Stomach (tissue), 9 donors: ENCODE results near the gene MED8. TPM values are rescaled to one million over a fixed set of nuclear protein-coding genes. Genes with fewer than 3 reads are reported as not detected.
"Not testable (repeated sequence)": the region's sequence is repeated elsewhere in the genome, so short reads cannot be mapped to it uniquely, and the experiment has no call there.

ENCODE experiments used
- DNase-seq, 2 donors: peaks; one replicate each; pipeline versions ENCODE4 v3.0.0 to v3.0.0-alpha.2; 2013 to 2019
- H3K27ac ChIP-seq, 5 donors: fragments of 200-600 bp in 4 of 5; sonication (generic) in 4 of 5; one replicate each; pipeline ENCODE4 v1.5.1; 2013 to 2019; ENCODE audit warnings: mild to moderate bottlenecking in 1 of 5, moderate library complexity in 1 of 5
- H3K27me3 ChIP-seq, 3 donors: fragments of 200-600 bp; sonication (generic); one replicate each; pipeline ENCODE4 v1.5.1; 2017 to 2019; ENCODE audit warnings: mixed run types in 1 of 3
- H3K36me3 ChIP-seq, 4 donors: fragments of 200-600 bp; sonication (generic); 1 replicate in 3 of 4; 2 replicates in 1 of 4; pipeline ENCODE4 v1.5.1; 2016 to 2019
- H3K4me1 ChIP-seq, 4 donors: fragments of 200-600 bp; sonication (generic); one replicate each; pipeline ENCODE4 v1.5.1; 2016 to 2019
- H3K4me3 ChIP-seq, 4 donors: fragments of 200-600 bp; sonication (generic) in 3 of 4; one replicate each; pipeline ENCODE4 v1.5.1; 2016 to 2019; ENCODE audit warnings: mild to moderate bottlenecking in 1 of 4
- H3K9me3 ChIP-seq, 4 donors: fragments of 200-600 bp; sonication (generic); one replicate each; pipeline ENCODE4 v1.5.1; 2016 to 2019
- CTCF ChIP-seq, 7 experiments: fragments of 450-650 bp in 4 of 7; fragments of 200-600 bp in 3 of 7; sonication (generic) in 3 of 7; IDR thresholded peaks; one replicate each; pipeline ENCODE4 v1.5.1; 2016 to 2019; ENCODE audit warnings: antibody characterized with exemption in 7 of 7, control low read depth in 2 of 7, mild to moderate bottlenecking in 1 of 7
- EP300 ChIP-seq: sonication (generic); formaldehyde crosslinking; IDR thresholded peaks from one replicate; pipeline ENCODE4 v1.6.1; 2017; ENCODE audit warnings: antibody characterized with exemption
- POLR2A ChIP-seq, 4 donors: fragments of 450-650 bp; IDR thresholded peaks; one replicate each; pipeline ENCODE4 v1.6.1; 2016; ENCODE audit warnings: antibody characterized with exemption in 4 of 4, control low read depth in 2 of 4, mild to moderate bottlenecking in 1 of 4, moderate library complexity in 1 of 4
- POLR2AphosphoS5 ChIP-seq, 3 donors: sonication (generic); formaldehyde crosslinking; IDR thresholded peaks; one replicate each; pipeline ENCODE4 v1.6.1; 2016; ENCODE audit warnings: antibody characterized with exemption in 3 of 3
- WGBS, 5 donors: extraction: QIAGEN DNeasy Blood & Tissue Kit in 3 of 5; methylation state at CpG; one replicate each; pipeline versions ENCODE4 v1.1.5 to v1.1.7; 2013 to 2018; 5-methylcytosine and 5-hydroxymethylcytosine counted together
- intact Hi-C: fragments of 100-400 bp; cut with DNase I; formaldehyde crosslinking; loops from one replicate; pipeline ENCODE4 v1.15.1; 2023; ENCODE audit warnings: low total_unique reads
- polyA plus RNA-seq, 3 donors: library from polyadenylated mRNA; stranded (reverse); fragments of 200-250 nt; gene quantifications; one replicate each; pipeline ENCODE4 v1.2.3, GENCODE V29; 2013
- total RNA-seq, 5 donors: library from RNA; depleted of rRNA; stranded (reverse); fragments of >200 nt; gene quantifications; one replicate each; pipeline versions ENCODE4 v1.1.0 to v1.2.3, GENCODE V29; 2014 to 2016
- donor health status: healthy with polysubstance abuse.
- donor health status: Bipolar disorder and iron deficiency.
- donor health status: healthy.

Gene MED8
- total and polyA plus RNA-seq, 8 donors, result 5.8 to 52.2 (median 30.1) TPM

DNA sequence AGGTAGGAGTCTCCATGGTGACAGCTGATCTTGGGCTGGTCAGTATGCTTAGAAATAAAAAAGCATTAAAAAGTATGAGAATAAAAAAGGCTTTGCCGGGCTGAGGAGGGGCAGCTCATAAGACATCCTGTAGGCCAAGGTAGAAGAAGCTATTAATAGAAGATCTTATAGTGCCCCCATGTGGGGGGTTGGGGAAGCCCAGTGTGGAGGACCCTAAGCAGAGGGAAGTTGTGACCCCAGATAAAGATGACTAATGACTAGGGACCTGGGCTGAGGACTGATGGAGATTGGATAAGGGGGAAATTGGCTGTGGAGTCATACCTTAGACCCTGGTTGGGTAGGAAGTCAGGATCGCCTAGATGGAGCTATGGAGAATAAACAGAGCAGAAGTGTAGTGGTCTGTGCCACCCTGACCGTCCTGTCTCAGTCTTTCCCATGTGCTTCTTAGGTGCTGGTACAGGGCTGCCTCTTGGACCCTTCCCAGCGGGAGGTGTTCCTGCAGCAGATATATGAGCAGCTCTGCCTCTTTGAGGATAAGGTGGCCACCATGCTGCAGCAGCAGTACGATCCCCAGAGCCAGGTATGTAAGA is 25.1 kb upstream of the MED8 start:
- 73 to 85% (median 82%) methylated on average over 5 of the region's 5 CpGs for WGBS, 5 donors
- peak; percentile 67 to 78 for DNase-seq
- H3K9me3 ChIP-seq, result no peaks in the 10 kb centered on the region
- intact Hi-C loops, result loop anchor here (10.0 kb wide), 1 partner anchor 190 kb away; no protein-coding TSS in a partner anchor
- H3K36me3 ChIP-seq, result peaks cover 39 to 71% (median 68%) of the 10 kb centered on the region in 4 donors
- H3K27me3 ChIP-seq, result no peaks in the 10 kb centered on the region
- TF ChIP-seq POLR2A (IDR thresholded peaks at IDR 0.05), result no peak
- TF ChIP-seq EP300, result no peak
- peak in 1 of 3 donors; percentile 42 for TF ChIP-seq POLR2AphosphoS5 (IDR thresholded peaks at IDR 0.05)
- peak in 4 of 7 experiments; percentile 58 to 69 (median 60) for TF ChIP-seq CTCF (IDR thresholded peaks at IDR 0.05)
- no peaks in the 10 kb centered on the region for H3K4me1 ChIP-seq
- no peak overlapping the region for H3K27ac ChIP-seq
- H3K4me3 ChIP-seq, result no peak overlapping the region

- not testable (repeated sequence) for H3K9me3 ChIP-seq, H3K27me3 ChIP-seq, H3K27ac ChIP-seq, H3K4me1 ChIP-seq, H3K4me3 ChIP-seq, DNase-seq
- peaks cover 27 to 71% (median 68%) of the 10 kb centered on the region in 4 donors for H3K36me3 ChIP-seq
- 93 to 100% (median 96%) methylated on average over 1 of the region's 1 CpG for WGBS, 5 donors
- intact Hi-C loops, result loop anchor here (10.0 kb wide), 1 partner anchor 189 kb away; no protein-coding TSS in a partner anchor
These were observed 23.8 kb upstream of the MED8 start for GRCh38 chr1:43413426-43413825.

- no peak for DNase-seq
- TF ChIP-seq POLR2A (IDR thresholded peaks at IDR 0.05), result no peak
- TF ChIP-seq CTCF (IDR thresholded peaks at IDR 0.05), result no peak
- Histone ChIP-seq H3K4me1 (no peaks in the 10 kb centered on the region), H3K9me3 (no peaks in the 10 kb centered on the region), H3K27me3 (no peaks in the 10 kb centered on the region), H3K4me3 (no peak overlapping the region), H3K27ac (no peak overlapping the region), H3K36me3 (peaks cover 24 to 70% (median 68%) of the 10 kb centered on the region in 4 donors)
- WGBS, 5 donors, result 69 to 94% (median 89%) methylated on average over 3 of the region's 3 CpGs
- intact Hi-C loops, result loop anchor here (10.0 kb wide), 1 partner anchor 186 kb away; no protein-coding TSS in a partner anchor
These were observed 21.0 kb upstream of the MED8 start for GRCh38 chr1:43410571-43410970.

DNA sequence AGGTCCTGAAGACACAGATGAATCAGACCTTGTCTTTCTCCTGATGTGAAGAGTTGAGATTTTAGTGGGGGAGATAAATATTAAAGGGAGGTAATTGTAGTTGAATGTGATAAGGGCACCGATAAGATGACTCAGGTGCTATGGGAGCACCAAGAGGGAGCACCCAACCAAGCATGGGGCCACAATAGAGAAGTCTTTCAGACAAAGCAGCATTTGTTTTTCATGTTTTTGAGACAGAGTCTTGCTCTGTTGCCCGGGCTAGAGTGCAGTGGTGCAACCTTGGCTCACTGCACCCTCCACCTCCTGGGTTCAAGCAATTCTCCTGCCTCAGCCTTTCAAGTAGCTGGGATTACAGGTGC is 16.3 kb upstream of the MED8 start:
- TF ChIP-seq EP300, result no peak
- no peak for TF ChIP-seq CTCF (IDR thresholded peaks at IDR 0.05)
- no peak for TF ChIP-seq POLR2AphosphoS5 (IDR thresholded peaks at IDR 0.05)
- no peak for TF ChIP-seq POLR2A (IDR thresholded peaks at IDR 0.05)
- WGBS, 5 donors, result 77 to 87% (median 79%) methylated on average over 2 of the region's 2 CpGs
- intact Hi-C loops, result no loop called here
- Histone ChIP-seq H3K27me3 (no peaks in the 10 kb centered on the region), H3K9me3 (no peaks in the 10 kb centered on the region), H3K36me3 (peaks cover 42 to 81% (median 79%) of the 10 kb centered on the region in 4 donors), H3K4me1 (peaks cover 0 to 9% (median 3%) of the 10 kb centered on the region in 4 donors), H3K27ac (no peak overlapping the region), H3K4me3 (no peak overlapping the region)
- DNase-seq, result no peak

DNA sequence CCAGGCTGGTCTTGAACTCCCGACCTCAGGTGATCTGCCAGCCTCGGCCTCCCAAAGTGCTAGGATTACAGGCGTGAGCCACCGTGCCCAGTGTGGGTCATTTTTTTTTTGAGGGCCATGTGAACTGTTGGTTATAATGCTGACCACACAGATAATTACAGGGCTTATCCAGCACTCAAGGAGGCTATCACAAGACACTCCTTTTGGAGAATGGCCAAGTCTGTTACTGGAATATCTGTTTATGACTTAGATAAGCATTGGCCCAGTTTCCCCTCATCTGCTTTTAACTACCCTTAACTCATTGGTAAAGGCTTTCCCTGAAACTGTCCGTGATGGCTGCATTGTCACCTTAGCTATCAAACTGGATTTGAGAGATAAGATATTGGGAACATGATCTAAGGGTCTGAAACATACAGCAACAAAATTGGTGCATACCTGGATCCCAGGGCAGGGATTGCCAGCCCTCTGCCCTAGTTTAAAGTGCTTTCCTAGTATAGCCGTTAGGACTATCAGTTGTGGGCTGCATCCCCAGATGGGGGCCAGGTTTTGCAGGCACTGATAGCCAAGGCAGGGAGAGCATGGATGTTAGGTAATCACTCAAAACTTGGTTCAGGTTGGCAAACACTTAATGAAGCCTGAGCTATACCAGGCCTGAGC is 15.7 kb upstream of the MED8 start:
- intact Hi-C loops, result no loop called here
- WGBS, 5 donors, result 77 to 85% (median 81%) methylated on average over 6 of the region's 6 CpGs

More for the DNA sequence above, 15.7 kb upstream of the MED8 start:
- Histone ChIP-seq H3K27me3 (no peaks in the 10 kb centered on the region), H3K4me1 (peaks cover 0 to 9% (median 3%) of the 10 kb centered on the region in 4 donors), H3K27ac (no peak overlapping the region), H3K4me3 (no peak overlapping the region), H3K36me3 (peaks cover 42 to 78% (median 76%) of the 10 kb centered on the region in 4 donors), H3K9me3 (no peaks in the 10 kb centered on the region)
- no peak for DNase-seq
- TF ChIP-seq CTCF (IDR thresholded peaks at IDR 0.05), result no peak
- no peak for TF ChIP-seq POLR2AphosphoS5 (IDR thresholded peaks at IDR 0.05)
- no peak for TF ChIP-seq POLR2A (IDR thresholded peaks at IDR 0.05)
- TF ChIP-seq EP300, result no peak
